ENCODE data around the gene CCDC194.
A peak's percentile ranks its signal among the peaks of the same experiment; 100 is the strongest.

Gene CCDC194

GRCh38 chr19:17419154-17419620 is 25.2 kb upstream of the CCDC194 start:
- no peak for DNase-seq
- Mint-ChIP-seq H3K4me3 (peak overlapping the region; percentile 87 to 95), H3K9me3 (no peaks in the 10 kb centered on the region), H3K4me1 (ENCODE audit: low read depth in 2 of 2) (peaks cover 13 to 15% of the 10 kb centered on the region in 2 donors), H3K27ac (peak overlapping the region; percentile 84 to 90), H3K36me3 (ENCODE audit: insufficient read depth) (peaks cover 24% of the 10 kb centered on the region), H3K27me3 (no peaks in the 10 kb centered on the region)
- no peak for ATAC-seq (replicated peaks)

GRCh38 chr19:17418710-17419109 is 24.7 kb upstream of the CCDC194 start:
- peaks cover 29% of the 10 kb centered on the region for H3K36me3 Mint-ChIP-seq (ENCODE audit: insufficient read depth)
- DNase-seq (no peak), ATAC-seq (replicated peaks) (no peak)

GRCh38 chr19:17415121-17415520 is 21.1 kb upstream of the CCDC194 start:
- Mint-ChIP-seq H3K27me3 (no peaks in the 10 kb centered on the region), H3K9me3 (no peaks in the 10 kb centered on the region), H3K27ac (no peak overlapping the region), H3K4me1 (ENCODE audit: low read depth in 2 of 2) (peaks cover 9 to 12% of the 10 kb centered on the region in 2 donors), H3K36me3 (ENCODE audit: insufficient read depth) (peaks cover 40% of the 10 kb centered on the region), H3K4me3 (no peak overlapping the region)
- ATAC-seq (replicated peaks) (no peak), DNase-seq (no peak)

More at GRCh38 chr19:17418710-17419109, 24.7 kb upstream of the CCDC194 start:
- H3K9me3 Mint-ChIP-seq = no peaks in the 10 kb centered on the region
- no peak overlapping the region for H3K27ac Mint-ChIP-seq
- H3K27me3 Mint-ChIP-seq = no peaks in the 10 kb centered on the region
- H3K4me1 Mint-ChIP-seq (ENCODE audit: low read depth in 2 of 2) = peaks cover 13 to 15% of the 10 kb centered on the region in 2 donors
- peak overlapping the region; percentile 87 to 95 for H3K4me3 Mint-ChIP-seq

- Mint-ChIP-seq H3K9me3 (no peaks in the 10 kb centered on the region), H3K4me1 (ENCODE audit: low read depth in 2 of 2) (peaks cover 4 to 5% of the 10 kb centered on the region in 2 donors), H3K4me3 (no peak overlapping the region), H3K36me3 (ENCODE audit: insufficient read depth) (peaks cover 47% of the 10 kb centered on the region), H3K27ac (peak overlapping the region in 1 of 2 donors; percentile 44), H3K27me3 (no peaks in the 10 kb centered on the region)
- no peak for ATAC-seq (replicated peaks)
- no peak for DNase-seq
These were observed 20.1 kb upstream of the CCDC194 start for GRCh38 chr19:17414097-17414496.

GRCh38 chr19:17411801-17412200 is 17.8 kb upstream of the CCDC194 start:
- Mint-ChIP-seq H3K4me3 (no peak overlapping the region), H3K36me3 (ENCODE audit: insufficient read depth) (peaks cover 44% of the 10 kb centered on the region), H3K4me1 (ENCODE audit: low read depth in 2 of 2) (peaks cover 14 to 15% of the 10 kb centered on the region in 2 donors), H3K27ac (peak overlapping the region in 1 of 2 donors; percentile 76), H3K9me3 (no peaks in the 10 kb centered on the region), H3K27me3 (no peaks in the 10 kb centered on the region)
- ATAC-seq (replicated peaks) (no peak), DNase-seq (no peak)

- Mint-ChIP-seq H3K4me1 (ENCODE audit: low read depth in 2 of 2) (peaks cover 25 to 29% of the 10 kb centered on the region in 2 donors), H3K4me3 (peak overlapping the region in 1 of 2 donors; percentile 21), H3K27ac (no peak overlapping the region), H3K27me3 (no peaks in the 10 kb centered on the region), H3K36me3 (ENCODE audit: insufficient read depth) (peaks cover 35% of the 10 kb centered on the region), H3K9me3 (no peaks in the 10 kb centered on the region)
- ATAC-seq (replicated peaks) (no peak), DNase-seq (no peak)
These were observed 16.0 kb upstream of the CCDC194 start for GRCh38 chr19:17409990-17410389.

- H3K4me1 Mint-ChIP-seq (ENCODE audit: low read depth in 2 of 2) = peaks cover 39 to 40% of the 10 kb centered on the region in 2 donors
- peaks cover 28% of the 10 kb centered on the region for H3K36me3 Mint-ChIP-seq (ENCODE audit: insufficient read depth)
- peak overlapping the region; percentile 82 to 92 for H3K27ac Mint-ChIP-seq
- ATAC-seq (replicated peaks) (no peak), DNase-seq (no peak)
- no peaks in the 10 kb centered on the region for H3K27me3 Mint-ChIP-seq
- peak overlapping the region; percentile 82 to 88 for H3K4me3 Mint-ChIP-seq
- no peaks in the 10 kb centered on the region for H3K9me3 Mint-ChIP-seq
These were observed 12.8 kb upstream of the CCDC194 start for GRCh38 chr19:17406887-17407196.

- H3K27ac Mint-ChIP-seq = peak overlapping the region; percentile 82 to 92
- peak overlapping the region; percentile 82 to 88 for H3K4me3 Mint-ChIP-seq
- H3K36me3 Mint-ChIP-seq (ENCODE audit: insufficient read depth) = peaks cover 32% of the 10 kb centered on the region
- H3K9me3 Mint-ChIP-seq = no peaks in the 10 kb centered on the region
- peak; percentile 4 for ATAC-seq (replicated peaks)
- peaks cover 35 to 40% of the 10 kb centered on the region in 2 donors for H3K4me1 Mint-ChIP-seq (ENCODE audit: low read depth in 2 of 2)
- DNase-seq = no peak
- no peaks in the 10 kb centered on the region for H3K27me3 Mint-ChIP-seq
These were observed 12.3 kb upstream of the CCDC194 start for GRCh38 chr19:17406046-17406886.

GRCh38 chr19:17405250-17406045 is 11.5 kb upstream of the CCDC194 start, which contains the start of gene BST2:
BST2 (minus strand) TSS chr19:17405630; CDS start chr19:17405575, 55 bp downstream.
- no peaks in the 10 kb centered on the region for H3K27me3 Mint-ChIP-seq
- H3K4me1 Mint-ChIP-seq (ENCODE audit: low read depth in 2 of 2) = peaks cover 35 to 40% of the 10 kb centered on the region in 2 donors
- peak within 1 kb of the TSS; percentile 82 to 92 for H3K27ac Mint-ChIP-seq
- ATAC-seq (replicated peaks) = peak; percentile 91
- peak; percentile 23 to 43 (median 34) for DNase-seq
- peaks cover 32% of the 10 kb centered on the region for H3K36me3 Mint-ChIP-seq (ENCODE audit: insufficient read depth)
- no peaks in the 10 kb centered on the region for H3K9me3 Mint-ChIP-seq
- H3K4me3 Mint-ChIP-seq = peak within 1 kb of the TSS; percentile 82 to 88

GRCh38 chr19:17404621-17405249 is 10.7 kb upstream of the CCDC194 start:
- ATAC-seq (replicated peaks) = no peak
- Mint-ChIP-seq H3K27ac (peak overlapping the region; percentile 82 to 92), H3K27me3 (no peaks in the 10 kb centered on the region), H3K36me3 (ENCODE audit: insufficient read depth) (peaks cover 28% of the 10 kb centered on the region), H3K4me1 (ENCODE audit: low read depth in 2 of 2) (peaks cover 35 to 40% of the 10 kb centered on the region in 2 donors), H3K9me3 (no peaks in the 10 kb centered on the region), H3K4me3 (peak overlapping the region; percentile 82 to 88)
- no peak for DNase-seq

- ATAC-seq (replicated peaks) = no peak
- Mint-ChIP-seq H3K4me1 (ENCODE audit: low read depth in 2 of 2) (peaks cover 35 to 40% of the 10 kb centered on the region in 2 donors), H3K4me3 (peak overlapping the region; percentile 82 to 88)
These were observed 10.0 kb upstream of the CCDC194 start for GRCh38 chr19:17404015-17404414.

GRCh38 chr19:17402982-17403855 is 9.2 kb upstream of the CCDC194 start:
- H3K27ac Mint-ChIP-seq = peak overlapping the region; percentile 82 to 92
- H3K36me3 Mint-ChIP-seq (ENCODE audit: insufficient read depth) = peaks cover 31% of the 10 kb centered on the region
- H3K27me3 Mint-ChIP-seq = no peaks in the 10 kb centered on the region
- no peaks in the 10 kb centered on the region for H3K9me3 Mint-ChIP-seq
- DNase-seq = peak in 1 of 3 experiments; percentile 16
- H3K4me3 Mint-ChIP-seq = peak overlapping the region; percentile 82 to 88
- peaks cover 35 to 40% of the 10 kb centered on the region in 2 donors for H3K4me1 Mint-ChIP-seq (ENCODE audit: low read depth in 2 of 2)
- ATAC-seq (replicated peaks) = no peak

More at GRCh38 chr19:17404015-17404414, 10.0 kb upstream of the CCDC194 start:
- Mint-ChIP-seq H3K27me3 (no peaks in the 10 kb centered on the region), H3K27ac (peak overlapping the region; percentile 82 to 92), H3K9me3 (no peaks in the 10 kb centered on the region), H3K36me3 (ENCODE audit: insufficient read depth) (peaks cover 24% of the 10 kb centered on the region)
- DNase-seq = no peak
